DND-41 (cell line): Measurements from ENCODE around the gene PDZD8.

Experiments
- ATAC-seq: fragments of 200-7000 bp; cut with Tn5 transposase; 3 replicates; pipeline ENCODE4 v1.9.1; 2021; ENCODE audit warnings: low read depth; ENCODE audit not compliant: insufficient read depth
- DNase-seq: peaks from one replicate; pipeline ENCODE4 v3.0.0-alpha.2; 2020
- H2AFZ ChIP-seq: 2 replicates; pipeline ENCODE4 v1.6.0; 2012; ENCODE audit warnings: low read depth, low read length
- H3K27ac ChIP-seq: 2 replicates; pipeline ENCODE4 v1.5.1; 2012; ENCODE audit warnings: low read length, inconsistent platforms
- H3K27me3 ChIP-seq: fragments of 200-600 bp; sonication (generic); 2 replicates; pipeline ENCODE4 v1.6.0; 2012; ENCODE audit warnings: low read length, mild to moderate bottlenecking, inconsistent platforms; ENCODE audit not compliant: insufficient read depth, poor library complexity
- H3K36me3 ChIP-seq: 2 replicates; pipeline ENCODE4 v1.5.1; 2012; ENCODE audit warnings: low read length, inconsistent platforms; ENCODE audit not compliant: insufficient read depth
- H3K4me1 ChIP-seq: 2 replicates; pipeline ENCODE4 v1.5.1; 2012; ENCODE audit warnings: mild to moderate bottlenecking, low read length; ENCODE audit not compliant: insufficient read depth
- H3K4me2 ChIP-seq: 2 replicates; pipeline ENCODE4 v1.6.0; 2012; ENCODE audit warnings: mild to moderate bottlenecking, moderate library complexity, low read length, inconsistent platforms; ENCODE audit not compliant: insufficient read depth
- H3K4me3 ChIP-seq, 2 experiments: fragments of 200-600 bp in 1 of 2; shearing (Covaris generic) in 1 of 2; 2 replicates each; pipeline ENCODE4 v1.5.1; 2012 to 2016; ENCODE audit warnings: inconsistent platforms in 2 of 2, low read length in 2 of 2, mild to moderate bottlenecking in 2 of 2, low read depth in 1 of 2, moderate library complexity in 1 of 2
- H3K79me2 ChIP-seq: 2 replicates; pipeline ENCODE4 v1.6.0; 2012; ENCODE audit warnings: low read length, inconsistent platforms; ENCODE audit not compliant: insufficient read depth
- H3K9ac ChIP-seq: 2 replicates; pipeline ENCODE4 v1.6.0; 2012; ENCODE audit warnings: low read depth, mild to moderate bottlenecking, inconsistent platforms, low read length, moderate library complexity
- H3K9me3 ChIP-seq: 2 replicates; pipeline ENCODE4 v1.5.1; 2012; ENCODE audit warnings: low read length, moderate library complexity, mild to moderate bottlenecking, inconsistent platforms; ENCODE audit not compliant: insufficient read depth, severe bottlenecking
- H4K20me1 ChIP-seq: 2 replicates; pipeline ENCODE4 v1.6.0; 2012; ENCODE audit warnings: low read length; ENCODE audit not compliant: insufficient read depth
- EZH2 ChIP-seq: IDR thresholded peaks from 3 replicates; pipeline ENCODE4 v1.6.1; 2012; ENCODE audit warnings: borderline replicate concordance, low read depth, mild to moderate bottlenecking, moderate library complexity, low read length, inconsistent platforms; ENCODE audit not compliant: severe bottlenecking
- TF ChIP-seq, protein P1 (sequence below): IDR thresholded peaks from 2 replicates; pipeline ENCODE4 v1.5.1; 2012; ENCODE audit warnings: borderline replicate concordance, low read length, moderate library complexity, mild to moderate bottlenecking; ENCODE audit not compliant: poor library complexity, severe bottlenecking; ENCODE audit errors: extremely low read depth

Gene PDZD8

DNA sequence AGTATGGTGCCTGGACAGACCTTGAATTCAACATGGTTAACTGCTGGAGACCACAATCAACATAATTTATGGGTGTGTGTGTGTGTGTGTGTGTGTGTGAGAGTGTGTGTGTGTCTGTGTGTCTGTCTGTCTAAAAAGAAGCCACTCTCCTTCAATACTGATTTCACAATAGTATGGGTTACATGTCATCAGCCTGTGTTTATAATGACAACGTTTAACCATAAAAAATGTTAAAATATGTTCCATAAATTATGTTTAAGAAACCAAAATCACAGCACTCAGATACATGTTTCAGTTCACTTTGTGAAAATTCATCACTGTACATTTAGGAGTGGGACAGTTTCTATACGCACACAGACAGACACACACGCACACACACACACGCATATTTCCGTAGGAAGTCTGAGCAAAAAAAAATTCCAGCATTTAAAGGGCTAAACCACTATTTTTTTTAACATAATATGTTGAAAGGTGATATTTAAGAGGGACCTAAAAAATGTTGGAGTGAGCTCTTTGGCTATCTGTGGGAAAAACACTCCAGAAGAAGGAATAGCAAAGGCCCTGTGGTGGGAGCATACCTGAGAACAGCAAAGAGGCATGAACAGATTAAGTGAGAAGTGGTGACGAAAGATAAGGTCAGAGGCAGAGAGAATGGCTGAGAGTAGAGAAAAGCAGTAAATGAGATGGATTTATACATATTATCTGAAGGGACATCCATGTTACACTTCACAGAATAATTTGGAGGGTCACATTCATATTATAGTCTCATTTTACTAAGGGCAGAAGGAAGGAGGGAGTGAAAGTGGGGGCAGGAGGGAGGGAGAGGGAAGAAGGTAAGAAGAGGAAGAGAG is 10.9 kb downstream of the PDZD8 start:
- Histone ChIP-seq H3K9me3 (no peaks in the 10 kb centered on the region), H3K27ac (no peak overlapping the region), H3K9ac (no peak overlapping the region), H3K4me3 (no peak overlapping the region), H3K27me3 (no peaks in the 10 kb centered on the region), H3K4me2 (no peak overlapping the region; the same call in 1 of the 2 replicates), H3K4me1 (peaks cover 11% of the 10 kb centered on the region), H3K36me3 (no peaks in the 10 kb centered on the region), H4K20me1 (peaks cover 71% of the 10 kb centered on the region), H2AFZ (no peak overlapping the region), H3K79me2 (peaks cover 100% of the 10 kb centered on the region)
- ATAC-seq (no peak), DNase-seq (no peak)
- TF ChIP-seq, protein P1, sequence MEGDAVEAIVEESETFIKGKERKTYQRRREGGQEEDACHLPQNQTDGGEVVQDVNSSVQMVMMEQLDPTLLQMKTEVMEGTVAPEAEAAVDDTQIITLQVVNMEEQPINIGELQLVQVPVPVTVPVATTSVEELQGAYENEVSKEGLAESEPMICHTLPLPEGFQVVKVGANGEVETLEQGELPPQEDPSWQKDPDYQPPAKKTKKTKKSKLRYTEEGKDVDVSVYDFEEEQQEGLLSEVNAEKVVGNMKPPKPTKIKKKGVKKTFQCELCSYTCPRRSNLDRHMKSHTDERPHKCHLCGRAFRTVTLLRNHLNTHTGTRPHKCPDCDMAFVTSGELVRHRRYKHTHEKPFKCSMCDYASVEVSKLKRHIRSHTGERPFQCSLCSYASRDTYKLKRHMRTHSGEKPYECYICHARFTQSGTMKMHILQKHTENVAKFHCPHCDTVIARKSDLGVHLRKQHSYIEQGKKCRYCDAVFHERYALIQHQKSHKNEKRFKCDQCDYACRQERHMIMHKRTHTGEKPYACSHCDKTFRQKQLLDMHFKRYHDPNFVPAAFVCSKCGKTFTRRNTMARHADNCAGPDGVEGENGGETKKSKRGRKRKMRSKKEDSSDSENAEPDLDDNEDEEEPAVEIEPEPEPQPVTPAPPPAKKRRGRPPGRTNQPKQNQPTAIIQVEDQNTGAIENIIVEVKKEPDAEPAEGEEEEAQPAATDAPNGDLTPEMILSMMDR = no peak
- no peak for TF ChIP-seq EZH2

DNA sequence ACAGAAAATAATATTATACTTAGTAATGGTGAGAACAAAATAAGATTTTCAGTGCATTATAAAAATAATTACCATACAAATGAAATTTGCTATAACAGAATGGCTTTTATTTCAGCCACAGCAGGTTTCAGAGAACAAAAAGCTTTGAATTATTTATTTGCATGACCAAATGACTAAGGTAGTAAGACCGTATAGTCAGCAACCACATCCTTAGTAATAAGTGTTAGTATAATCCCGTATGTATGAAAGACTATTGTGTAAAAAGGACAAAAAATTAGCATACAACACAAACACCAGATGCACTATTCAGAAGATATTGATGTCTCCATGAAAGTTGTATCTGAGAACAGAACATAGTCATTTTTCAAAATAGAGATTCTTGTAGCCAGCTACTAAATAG is 12.2 kb downstream of the PDZD8 start:
- Histone ChIP-seq H3K9me3 (no peaks in the 10 kb centered on the region), H3K4me1 (peaks cover 9% of the 10 kb centered on the region), H3K79me2 (peaks cover 100% of the 10 kb centered on the region), H4K20me1 (peaks cover 73% of the 10 kb centered on the region), H3K27me3 (no peaks in the 10 kb centered on the region), H2AFZ (no peak overlapping the region), H3K4me2 (no peak overlapping the region), H3K36me3 (no peaks in the 10 kb centered on the region), H3K27ac (no peak overlapping the region), H3K9ac (no peak overlapping the region), H3K4me3 (no peak overlapping the region)
- no peak for DNase-seq
- no peak for TF ChIP-seq EZH2
- TF ChIP-seq, protein P1 = no peak
- no peak for ATAC-seq

DNA sequence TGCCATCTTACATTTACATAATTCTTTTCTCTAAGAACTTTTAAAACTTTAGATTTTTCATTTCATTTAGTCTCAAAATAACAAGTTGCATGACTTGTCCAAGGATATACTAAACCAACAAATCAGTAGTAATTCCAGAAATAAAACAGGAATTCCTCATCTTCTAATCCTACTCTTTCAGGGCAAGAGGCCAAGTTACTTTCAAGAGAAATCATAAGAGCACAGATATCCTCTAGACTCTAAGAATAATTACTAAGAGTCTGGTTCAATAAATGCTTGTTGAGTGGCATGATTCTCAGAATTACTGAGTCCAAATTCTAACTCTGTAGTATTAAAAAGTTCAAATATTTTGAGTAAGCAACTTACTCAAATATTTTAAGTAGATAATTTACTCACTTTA is 12.9 kb downstream of the PDZD8 start:
- TF ChIP-seq, protein P1 = no peak
- no peak for TF ChIP-seq EZH2
- H2AFZ ChIP-seq = no peak overlapping the region
- peaks cover 6% of the 10 kb centered on the region for H3K4me1 ChIP-seq
- H3K27me3 ChIP-seq = no peaks in the 10 kb centered on the region
- no peak overlapping the region for H3K4me3 ChIP-seq
- H4K20me1 ChIP-seq = peaks cover 68% of the 10 kb centered on the region
- H3K9ac ChIP-seq = no peak overlapping the region
- peaks cover 96% of the 10 kb centered on the region for H3K79me2 ChIP-seq
- ATAC-seq (no peak), DNase-seq (no peak)
- H3K4me2 ChIP-seq = no peak overlapping the region
- no peaks in the 10 kb centered on the region for H3K9me3 ChIP-seq
- no peak overlapping the region for H3K27ac ChIP-seq
- H3K36me3 ChIP-seq = no peaks in the 10 kb centered on the region
